ENCODE measurements around the gene BMPR1B.
"Not testable (repeated sequence)": the region's sequence is repeated elsewhere in the genome, so short reads cannot be mapped to it uniquely, and the experiment has no call there.

BMPR1B gene

DNA sequence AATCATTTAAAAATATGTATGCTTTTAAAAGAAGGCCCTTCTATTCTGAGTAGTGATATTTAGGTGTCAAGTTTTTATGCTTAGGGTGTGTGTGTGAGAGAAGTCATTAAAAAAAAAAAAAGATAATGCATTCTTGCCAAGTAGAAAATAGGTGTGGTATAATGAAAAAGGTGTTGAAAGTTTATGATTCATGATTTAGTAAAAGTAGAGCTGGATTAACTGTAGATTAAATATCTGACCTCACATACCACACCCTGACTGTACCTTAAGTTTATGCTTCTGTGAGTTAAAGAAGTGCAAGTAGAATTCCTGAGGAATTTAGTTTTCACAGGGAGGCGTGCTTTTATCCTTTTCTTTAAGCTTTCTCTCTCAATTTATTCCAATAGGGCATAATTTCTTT lies 71.1 kb downstream of the BMPR1B start:
- no peaks in the 10 kb centered on the region for H3K9me3 ChIP-seq (ENCODE audit: control insufficient read depth, insufficient read depth, low read length)
- WGBS (ENCODE audit: insufficient coverage, insufficient read length), result no CpG with 5 or more reads among the region's 1 CpG
- DNase-seq (ENCODE audit: low read depth, low spot score), result no peak
- no peak overlapping the region for H3K4me3 ChIP-seq (ENCODE audit: low read length)
- H3K4me1 ChIP-seq (ENCODE audit: control insufficient read depth, insufficient read depth, low read length), result no peaks in the 10 kb centered on the region
- H3K36me3 ChIP-seq (ENCODE audit: control insufficient read depth, insufficient read depth, low read length), result no peaks in the 10 kb centered on the region
- no peaks in the 10 kb centered on the region for H3K27me3 ChIP-seq (ENCODE audit: control insufficient read depth, insufficient read depth, low read length)
- H3K27ac ChIP-seq (ENCODE audit: low read length), result no peak overlapping the region

- H3K4me1 ChIP-seq (ENCODE audit: control insufficient read depth, insufficient read depth, low read length), result no peaks in the 10 kb centered on the region
- no peak overlapping the region for H3K4me3 ChIP-seq (ENCODE audit: low read length)
- H3K9me3 ChIP-seq (ENCODE audit: control insufficient read depth, insufficient read depth, low read length), result no peaks in the 10 kb centered on the region
- no peaks in the 10 kb centered on the region for H3K27me3 ChIP-seq (ENCODE audit: control insufficient read depth, insufficient read depth, low read length)
- no peak overlapping the region for H3K27ac ChIP-seq (ENCODE audit: low read length)
- no peaks in the 10 kb centered on the region for H3K36me3 ChIP-seq (ENCODE audit: control insufficient read depth, insufficient read depth, low read length)
- no peak for DNase-seq (ENCODE audit: low read depth, low spot score)
- no CpG with 5 or more reads among the region's 2 CpGs for WGBS (ENCODE audit: insufficient coverage, insufficient read length)
These were observed 73.9 kb downstream of the BMPR1B start for GRCh38 chr4:94831607-94832006.

GRCh38 chr4:94832329-94832728 lies 74.6 kb downstream of the BMPR1B start:
- H3K36me3 ChIP-seq (ENCODE audit: control insufficient read depth, insufficient read depth, low read length), result not testable (repeated sequence)

DNA sequence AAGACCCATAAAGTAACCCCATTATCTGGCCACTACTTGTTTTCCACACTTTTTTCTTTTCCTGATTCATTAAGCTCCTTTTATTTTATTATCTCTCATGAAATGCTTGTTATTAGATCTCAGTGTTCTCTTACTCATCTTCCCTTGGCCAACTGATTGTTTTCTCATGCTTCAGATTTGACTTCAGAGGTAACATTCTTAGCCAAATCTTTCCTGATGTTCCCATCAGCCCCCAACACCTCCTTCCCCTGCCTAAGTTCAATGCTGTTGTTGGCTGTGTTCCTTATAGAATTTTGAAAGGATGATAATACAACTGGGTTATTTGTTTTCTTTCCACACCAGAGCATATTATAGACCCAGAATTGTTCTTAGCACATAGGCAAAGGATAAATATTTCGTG lies 75.6 kb downstream of the BMPR1B start:
- Histone ChIP-seq H3K4me1 (ENCODE audit: control insufficient read depth, insufficient read depth, low read length) (no peaks in the 10 kb centered on the region), H3K4me3 (ENCODE audit: low read length) (no peak overlapping the region), H3K9me3 (ENCODE audit: control insufficient read depth, insufficient read depth, low read length) (no peaks in the 10 kb centered on the region), H3K36me3 (ENCODE audit: control insufficient read depth, insufficient read depth, low read length) (no peaks in the 10 kb centered on the region), H3K27ac (ENCODE audit: low read length) (no peak overlapping the region), H3K27me3 (ENCODE audit: control insufficient read depth, insufficient read depth, low read length) (no peaks in the 10 kb centered on the region)
- DNase-seq (ENCODE audit: low read depth, low spot score), result no peak
- WGBS (ENCODE audit: insufficient coverage, insufficient read length), result no CpG with 5 or more reads among the region's 1 CpG

More at GRCh38 chr4:94832329-94832728, 74.6 kb downstream of the BMPR1B start:
- H3K27ac ChIP-seq (ENCODE audit: low read length); H3K4me1 ChIP-seq (ENCODE audit: control insufficient read depth, insufficient read depth, low read length); DNase-seq (ENCODE audit: low read depth, low spot score); H3K9me3 ChIP-seq (ENCODE audit: control insufficient read depth, insufficient read depth, low read length); H3K27me3 ChIP-seq (ENCODE audit: control insufficient read depth, insufficient read depth, low read length); H3K4me3 ChIP-seq (ENCODE audit: low read length): not testable (repeated sequence)
- no CpG with 5 or more reads among the region's 5 CpGs for WGBS (ENCODE audit: insufficient coverage, insufficient read length)

DNA sequence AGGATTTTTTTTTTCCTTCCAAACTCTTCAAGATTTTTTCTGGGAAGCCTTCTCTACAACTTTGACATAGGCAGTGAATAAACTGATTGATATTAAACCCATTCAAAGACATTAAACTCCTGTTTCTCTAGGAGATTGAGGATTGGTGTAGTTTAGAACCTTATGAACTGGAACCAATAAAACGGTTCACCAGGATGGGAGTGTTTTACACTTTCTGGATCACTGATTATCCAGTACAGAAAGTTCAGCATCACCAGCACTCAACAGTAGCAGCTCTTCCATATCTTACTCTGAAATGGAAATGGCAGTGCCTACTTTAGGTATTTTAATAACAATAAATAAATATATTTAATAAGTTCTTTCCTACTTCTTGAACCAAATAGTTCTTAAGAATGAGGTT lies 76.7 kb downstream of the BMPR1B start:
- Histone ChIP-seq H3K9me3 (ENCODE audit: control insufficient read depth, insufficient read depth, low read length) (no peaks in the 10 kb centered on the region), H3K4me3 (ENCODE audit: low read length) (no peak overlapping the region), H3K27ac (ENCODE audit: low read length) (no peak overlapping the region), H3K36me3 (ENCODE audit: control insufficient read depth, insufficient read depth, low read length) (no peaks in the 10 kb centered on the region), H3K27me3 (ENCODE audit: control insufficient read depth, insufficient read depth, low read length) (no peaks in the 10 kb centered on the region), H3K4me1 (ENCODE audit: control insufficient read depth, insufficient read depth, low read length) (no peaks in the 10 kb centered on the region)
- no CpG with 5 or more reads among the region's 1 CpG for WGBS (ENCODE audit: insufficient coverage, insufficient read length)
- DNase-seq (ENCODE audit: low read depth, low spot score), result no peak

DNA sequence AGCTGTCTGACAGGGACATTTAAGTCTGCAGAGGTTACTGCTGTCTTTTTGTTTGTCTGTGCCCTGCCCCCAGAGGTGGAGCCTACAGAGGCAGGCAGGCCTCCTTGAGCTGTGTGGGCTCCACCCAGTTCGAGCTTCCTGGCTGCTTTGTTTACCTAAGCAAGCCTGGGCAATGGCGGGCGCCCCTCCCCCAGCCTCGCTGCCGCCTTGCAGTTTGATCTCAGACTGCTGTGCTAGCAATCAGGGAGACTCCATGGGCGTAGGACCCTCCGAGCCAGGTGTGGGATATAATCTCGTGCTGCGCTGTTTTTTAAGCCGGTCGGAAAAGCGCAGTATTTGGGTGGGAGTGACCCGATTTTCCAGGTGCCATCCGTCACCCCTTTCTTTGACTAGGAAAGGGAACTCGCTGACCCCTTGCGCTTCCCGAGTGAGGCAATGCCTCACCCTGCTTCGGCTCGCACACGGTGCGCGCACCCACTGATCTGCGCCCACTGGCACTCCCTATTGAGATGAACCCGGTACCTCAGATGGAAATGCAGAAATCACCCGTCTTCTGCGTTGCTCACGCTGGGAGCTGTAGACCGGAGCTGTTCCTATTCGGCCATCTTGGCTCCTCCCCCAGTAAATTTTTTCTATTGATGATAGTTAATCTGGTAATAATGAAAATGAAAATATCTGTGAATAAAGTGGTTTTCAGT lies 83.6 kb downstream of the BMPR1B start:
- H3K27me3 ChIP-seq (ENCODE audit: control insufficient read depth, insufficient read depth, low read length); H3K36me3 ChIP-seq (ENCODE audit: control insufficient read depth, insufficient read depth, low read length); H3K4me3 ChIP-seq (ENCODE audit: low read length); H3K27ac ChIP-seq (ENCODE audit: low read length); H3K4me1 ChIP-seq (ENCODE audit: control insufficient read depth, insufficient read depth, low read length); DNase-seq (ENCODE audit: low read depth, low spot score); H3K9me3 ChIP-seq (ENCODE audit: control insufficient read depth, insufficient read depth, low read length): not testable (repeated sequence)
- no CpG with 5 or more reads among the region's 29 CpGs for WGBS (ENCODE audit: insufficient coverage, insufficient read length)

- no peak for DNase-seq (ENCODE audit: low read depth, low spot score)
- Histone ChIP-seq H3K27ac (ENCODE audit: low read length) (no peak overlapping the region), H3K27me3 (ENCODE audit: control insufficient read depth, insufficient read depth, low read length) (no peaks in the 10 kb centered on the region), H3K36me3 (ENCODE audit: control insufficient read depth, insufficient read depth, low read length) (no peaks in the 10 kb centered on the region), H3K4me3 (ENCODE audit: low read length) (no peak overlapping the region), H3K9me3 (ENCODE audit: control insufficient read depth, insufficient read depth, low read length) (no peaks in the 10 kb centered on the region), H3K4me1 (ENCODE audit: control insufficient read depth, insufficient read depth, low read length) (no peaks in the 10 kb centered on the region)
- WGBS (ENCODE audit: insufficient coverage, insufficient read length), result no CpG with 5 or more reads among the region's 3 CpGs
These were observed 84.1 kb downstream of the BMPR1B start for GRCh38 chr4:94841864-94842221.

DNA sequence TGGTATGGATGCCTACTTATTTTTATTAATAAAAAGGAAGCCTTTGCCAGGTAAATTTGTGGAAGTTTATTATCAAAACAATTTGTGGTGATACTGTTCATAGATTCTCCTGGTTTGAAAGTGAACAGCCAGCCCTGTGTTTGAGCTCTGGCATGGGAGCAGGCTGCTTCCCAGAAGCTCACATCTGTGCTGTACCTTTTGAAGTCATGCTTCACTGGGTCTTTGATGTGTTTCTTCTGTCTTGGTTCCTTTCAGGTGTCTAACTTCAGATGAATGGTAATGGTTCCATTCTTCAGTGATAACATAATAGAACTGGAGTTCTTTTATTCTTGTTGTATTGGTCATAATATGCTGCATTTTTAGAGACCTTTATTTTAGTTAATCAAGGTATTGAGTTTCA lies 85.5 kb downstream of the BMPR1B start:
- H3K4me1 ChIP-seq (ENCODE audit: control insufficient read depth, insufficient read depth, low read length), result no peaks in the 10 kb centered on the region
- no peak overlapping the region for H3K4me3 ChIP-seq (ENCODE audit: low read length)
- H3K9me3 ChIP-seq (ENCODE audit: control insufficient read depth, insufficient read depth, low read length), result no peaks in the 10 kb centered on the region
- DNase-seq (ENCODE audit: low read depth, low spot score), result no peak
- no peaks in the 10 kb centered on the region for H3K27me3 ChIP-seq (ENCODE audit: control insufficient read depth, insufficient read depth, low read length)
- H3K36me3 ChIP-seq (ENCODE audit: control insufficient read depth, insufficient read depth, low read length), result no peaks in the 10 kb centered on the region
- no peak overlapping the region for H3K27ac ChIP-seq (ENCODE audit: low read length)

- Histone ChIP-seq H3K9me3 (ENCODE audit: control insufficient read depth, insufficient read depth, low read length) (no peaks in the 10 kb centered on the region), H3K4me1 (ENCODE audit: control insufficient read depth, insufficient read depth, low read length) (no peaks in the 10 kb centered on the region), H3K27me3 (ENCODE audit: control insufficient read depth, insufficient read depth, low read length) (no peaks in the 10 kb centered on the region), H3K27ac (ENCODE audit: low read length) (no peak overlapping the region), H3K4me3 (ENCODE audit: low read length) (no peak overlapping the region), H3K36me3 (ENCODE audit: control insufficient read depth, insufficient read depth, low read length) (no peaks in the 10 kb centered on the region)
- DNase-seq (ENCODE audit: low read depth, low spot score), result no peak
- WGBS (ENCODE audit: insufficient coverage, insufficient read length), result no CpG with 5 or more reads among the region's 3 CpGs
These were observed 90.6 kb downstream of the BMPR1B start for GRCh38 chr4:94848326-94848725.

- no peak overlapping the region for H3K4me3 ChIP-seq (ENCODE audit: low read length)
- no peaks in the 10 kb centered on the region for H3K27me3 ChIP-seq (ENCODE audit: control insufficient read depth, insufficient read depth, low read length)
- no peak overlapping the region for H3K27ac ChIP-seq (ENCODE audit: low read length)
- H3K36me3 ChIP-seq (ENCODE audit: control insufficient read depth, insufficient read depth, low read length), result no peaks in the 10 kb centered on the region
- no peaks in the 10 kb centered on the region for H3K9me3 ChIP-seq (ENCODE audit: control insufficient read depth, insufficient read depth, low read length)
- DNase-seq (ENCODE audit: low read depth, low spot score), result no peak
- no CpG with 5 or more reads among the region's 2 CpGs for WGBS (ENCODE audit: insufficient coverage, insufficient read length)
- no peaks in the 10 kb centered on the region for H3K4me1 ChIP-seq (ENCODE audit: control insufficient read depth, insufficient read depth, low read length)
These were observed 92.1 kb downstream of the BMPR1B start for GRCh38 chr4:94849901-94850300.

- Histone ChIP-seq H3K9me3 (ENCODE audit: control insufficient read depth, insufficient read depth, low read length) (no peaks in the 10 kb centered on the region), H3K4me3 (ENCODE audit: low read length) (no peak overlapping the region), H3K36me3 (ENCODE audit: control insufficient read depth, insufficient read depth, low read length) (no peaks in the 10 kb centered on the region), H3K4me1 (ENCODE audit: control insufficient read depth, insufficient read depth, low read length) (no peaks in the 10 kb centered on the region), H3K27ac (ENCODE audit: low read length) (no peak overlapping the region), H3K27me3 (ENCODE audit: control insufficient read depth, insufficient read depth, low read length) (no peaks in the 10 kb centered on the region)
- WGBS (ENCODE audit: insufficient coverage, insufficient read length), result no CpG with 5 or more reads among the region's 1 CpG
- DNase-seq (ENCODE audit: low read depth, low spot score), result no peak
These were observed 94.9 kb downstream of the BMPR1B start for GRCh38 chr4:94852616-94853015.

All from iPS DF 6.9 (cell line).